Gastroesophageal sphincter (tissue), 3 donors: ENCODE data around the gene OR10H2.

Experiments
- CTCF ChIP-seq, 4 experiments: fragments of 200-600 bp in 2 of 4; fragments of 450-650 bp in 2 of 4; sonication (generic) in 1 of 4; IDR thresholded peaks; one replicate each; pipeline ENCODE4 v1.5.1; 2017 to 2019; ENCODE audit warnings: antibody characterized with exemption in 4 of 4, mild to moderate bottlenecking in 2 of 4, moderate library complexity in 2 of 4
- POLR2A ChIP-seq, 2 donors: fragments of 450-650 bp; IDR thresholded peaks; one replicate each; pipeline ENCODE4 v1.6.1; 2017; ENCODE audit warnings: antibody characterized with exemption in 2 of 2, mild to moderate bottlenecking in 2 of 2, moderate library complexity in 1 of 2
- POLR2AphosphoS5 ChIP-seq: sonication (generic); formaldehyde crosslinking; IDR thresholded peaks from one replicate; pipeline ENCODE4 v1.6.1; 2017; ENCODE audit warnings: antibody characterized with exemption

GRCh38 chr19:15717809-15718208 is 10.0 kb upstream of the OR10H2 start:
- no peak for TF ChIP-seq POLR2AphosphoS5
- TF ChIP-seq CTCF (IDR thresholded peaks at IDR 0.05), result no peak
- no peak for TF ChIP-seq POLR2A (IDR thresholded peaks at IDR 0.05)
